ENCODE data around the gene BACH2.

Gene BACH2

DNA sequence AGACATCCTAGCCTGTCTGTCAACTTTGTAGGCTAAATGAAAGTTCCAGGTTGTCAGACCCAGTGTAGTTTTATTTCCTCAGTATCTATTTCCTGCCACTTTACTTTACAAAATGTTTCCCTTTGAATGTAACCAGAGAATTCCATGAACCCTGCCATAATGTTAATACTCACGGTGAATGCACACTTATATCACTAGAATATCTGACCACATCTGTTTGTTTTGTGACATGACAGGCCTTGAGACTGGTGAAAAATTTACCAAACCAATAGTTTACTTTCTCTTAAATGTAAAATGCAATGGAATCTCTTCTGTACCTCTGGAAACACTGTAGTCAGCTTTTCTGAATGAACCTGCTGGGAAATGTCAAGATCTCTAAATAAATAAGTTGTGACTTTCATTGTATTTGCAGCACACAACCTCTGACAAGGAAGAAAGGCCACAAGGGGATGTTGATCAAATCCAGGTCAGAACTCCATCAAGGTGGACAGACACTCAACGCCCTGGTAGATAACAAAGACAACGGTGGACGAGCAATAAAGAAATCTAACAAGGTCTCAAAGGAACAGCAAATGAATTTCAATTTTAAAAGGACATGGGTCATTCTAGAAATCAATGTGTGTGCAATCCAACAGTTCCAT lies 59.2 kb downstream of the BACH2 start:
- no peak for DNase-seq

DNA sequence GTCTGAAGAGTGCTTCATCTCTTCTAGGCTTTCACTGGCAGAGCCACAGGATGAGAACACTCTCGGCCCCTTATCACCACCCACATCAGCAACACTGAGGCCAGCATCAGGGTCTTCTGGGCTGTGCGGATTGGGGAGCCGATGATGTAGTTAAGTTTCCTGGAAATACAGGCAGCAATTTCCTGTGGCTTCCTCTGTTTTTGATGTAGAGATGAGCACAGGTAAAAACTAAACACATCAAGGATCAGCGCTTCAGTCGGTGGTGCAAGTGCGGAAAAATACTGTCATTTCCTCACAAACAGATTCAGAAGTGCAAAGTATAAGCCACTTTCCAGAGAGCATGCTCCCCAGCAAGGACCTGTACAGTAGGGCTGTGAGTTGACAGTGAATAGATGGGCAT lies 62.6 kb downstream of the BACH2 start:
- DNase-seq, result no peak

DNA sequence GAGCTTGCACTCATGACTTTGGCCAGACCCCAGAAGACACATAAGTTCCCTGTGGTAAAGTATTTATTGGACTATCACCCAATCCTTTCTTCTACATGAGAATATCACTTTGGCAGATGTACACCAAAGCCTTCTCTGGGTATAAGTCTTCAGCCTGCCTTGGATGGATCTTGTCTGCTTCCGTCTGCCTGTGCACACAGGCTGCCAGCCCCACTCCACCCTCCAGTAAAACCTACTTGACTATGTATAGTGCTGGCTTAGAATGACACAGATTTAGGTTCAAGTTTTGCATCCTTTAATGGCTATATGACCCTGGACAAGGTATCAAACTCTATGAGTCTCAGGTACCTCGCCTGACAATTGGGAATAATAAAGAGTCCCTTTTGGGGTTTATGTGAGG lies 63.4 kb downstream of the BACH2 start:
- no peak for DNase-seq

DNA sequence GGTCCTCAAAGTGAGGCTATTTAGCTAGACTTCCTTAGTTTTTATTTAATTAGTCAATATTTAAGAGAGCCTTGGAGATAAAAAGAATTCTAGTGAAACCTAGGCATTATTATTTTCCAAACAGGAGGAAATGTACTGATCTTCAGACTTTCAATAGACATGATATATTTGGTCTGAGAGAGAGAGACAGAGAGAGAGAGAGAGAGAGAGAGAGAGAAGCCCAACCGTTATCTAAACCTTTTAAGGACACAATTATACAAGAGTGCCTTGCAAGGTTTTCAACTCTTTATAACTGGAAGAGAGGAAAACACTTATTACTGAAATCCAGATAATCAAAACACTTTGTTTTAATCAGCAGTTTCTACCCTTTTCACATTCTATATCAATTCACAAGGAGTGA lies 64.8 kb downstream of the BACH2 start:
- no peak for DNase-seq

DNA sequence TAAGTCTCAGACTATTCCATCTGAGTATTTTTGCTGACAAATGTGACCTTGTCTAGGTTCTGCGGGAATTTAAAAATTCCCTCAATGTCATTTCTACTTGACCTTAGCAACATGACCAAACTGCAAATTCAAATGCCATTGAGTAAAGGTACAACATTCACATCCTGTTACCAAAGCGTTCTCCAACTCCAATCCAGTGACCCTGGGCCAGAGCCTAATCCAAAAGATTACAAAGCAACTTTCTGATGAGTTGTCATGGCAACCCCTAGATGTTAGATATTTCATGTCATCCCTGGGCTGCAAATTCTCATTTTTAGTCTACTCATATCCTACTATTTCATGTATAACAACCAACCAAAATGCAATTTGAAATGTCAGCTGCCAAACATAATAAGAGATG lies 65.3 kb downstream of the BACH2 start:
- DNase-seq, result no peak

DNA sequence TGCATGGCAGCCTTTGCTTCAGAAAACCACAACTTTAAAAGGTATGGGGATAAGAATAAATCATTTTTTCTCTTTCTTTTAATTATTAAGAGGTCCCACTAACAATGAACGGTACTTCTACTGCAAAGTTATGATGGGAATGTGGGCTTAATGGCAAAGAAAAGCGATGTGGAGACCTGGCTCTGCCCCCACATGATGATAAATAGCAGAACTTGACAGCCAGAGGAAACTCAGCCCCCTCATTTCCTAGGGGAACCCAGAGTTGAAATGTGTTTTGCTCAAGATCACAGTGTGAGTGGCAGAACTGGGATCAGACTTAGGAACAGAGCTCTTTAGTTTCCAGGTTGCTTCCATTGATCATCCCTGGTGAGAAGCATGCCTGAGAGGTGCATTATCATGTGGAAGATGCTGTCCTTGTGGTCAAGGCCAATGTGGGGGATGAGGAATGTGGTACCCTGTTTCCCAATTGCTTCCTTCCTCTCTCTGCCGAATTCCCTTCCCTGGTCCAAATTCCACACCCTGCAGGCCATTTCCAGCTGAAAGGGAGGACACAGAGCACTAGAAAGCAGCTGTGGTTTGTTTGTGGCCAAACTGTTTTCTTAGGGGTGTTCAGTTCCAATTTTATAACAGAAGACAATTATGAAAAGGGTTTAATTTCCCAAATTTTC lies 66.0 kb downstream of the BACH2 start:
- DNase-seq, result no peak

DNA sequence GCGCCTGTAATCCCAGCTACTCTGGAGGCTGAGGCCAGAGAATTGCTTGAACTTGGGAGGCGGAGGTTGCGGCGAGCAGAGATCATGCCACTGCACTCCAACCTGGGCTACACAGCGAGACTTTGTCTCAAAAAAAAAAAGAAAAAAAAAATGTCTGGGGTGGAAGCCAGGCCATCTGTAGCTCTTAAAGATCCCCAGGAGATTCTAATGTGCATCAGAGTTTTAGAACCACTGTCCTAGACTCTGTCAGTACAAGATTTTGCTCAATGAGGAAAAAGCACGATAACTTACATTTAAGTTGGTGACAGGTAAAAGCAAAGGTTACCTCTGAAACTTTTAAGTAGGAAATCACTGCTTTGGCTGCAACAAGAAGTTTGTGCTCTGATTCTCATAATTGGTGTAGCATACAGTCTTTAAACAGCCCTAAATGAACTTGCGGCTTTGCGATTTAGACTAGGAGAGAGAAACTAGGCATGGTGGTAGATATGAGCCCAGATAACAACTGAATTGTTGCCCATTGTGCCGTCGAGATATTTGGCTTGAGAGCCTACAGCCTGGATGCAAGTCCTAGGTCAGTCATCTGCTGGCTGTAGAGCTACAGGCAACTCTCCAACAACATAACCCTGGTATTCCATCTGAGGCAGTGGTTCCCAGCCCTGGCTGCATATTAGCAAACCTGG lies 67.2 kb downstream of the BACH2 start:
- no peak for DNase-seq

DNA sequence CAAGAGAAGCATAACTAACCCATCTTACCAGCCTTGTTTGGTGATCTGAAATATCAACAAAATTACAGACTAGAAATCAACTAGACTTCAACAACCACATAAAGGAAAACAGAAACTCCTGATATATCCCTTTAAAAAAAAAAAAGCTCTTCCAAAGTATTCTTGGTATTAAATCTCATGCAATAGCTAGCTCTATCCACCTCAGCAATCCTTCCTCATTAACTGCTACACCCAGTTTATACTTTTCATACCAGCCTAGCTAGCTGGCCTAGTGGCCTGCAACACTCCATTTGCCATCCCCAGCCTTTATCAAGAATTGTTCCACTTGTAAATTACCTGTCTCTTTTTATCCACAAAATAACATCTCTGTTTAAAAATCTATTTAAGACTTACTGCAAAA lies 69.0 kb downstream of the BACH2 start:
- DNase-seq, result no peak

DNA sequence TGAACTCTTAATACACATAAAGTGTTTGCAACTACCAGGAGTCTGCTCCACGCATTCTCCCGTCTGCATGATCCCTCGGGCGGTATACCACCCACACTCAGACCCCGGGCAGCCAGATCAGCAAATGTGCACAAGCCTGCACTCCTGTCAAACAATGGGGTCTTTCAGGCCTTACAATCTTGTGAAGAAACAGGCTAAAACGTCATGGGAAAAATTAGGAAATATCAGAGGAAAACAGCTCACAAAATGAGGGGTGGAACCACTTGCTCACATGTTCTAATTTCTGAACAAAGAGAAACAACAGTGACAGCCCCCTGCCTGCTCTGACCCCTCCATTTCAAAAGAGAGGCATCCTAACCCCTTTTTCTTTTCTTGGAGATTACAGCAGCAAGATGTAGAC lies 69.4 kb downstream of the BACH2 start:
- no peak for DNase-seq

DNA sequence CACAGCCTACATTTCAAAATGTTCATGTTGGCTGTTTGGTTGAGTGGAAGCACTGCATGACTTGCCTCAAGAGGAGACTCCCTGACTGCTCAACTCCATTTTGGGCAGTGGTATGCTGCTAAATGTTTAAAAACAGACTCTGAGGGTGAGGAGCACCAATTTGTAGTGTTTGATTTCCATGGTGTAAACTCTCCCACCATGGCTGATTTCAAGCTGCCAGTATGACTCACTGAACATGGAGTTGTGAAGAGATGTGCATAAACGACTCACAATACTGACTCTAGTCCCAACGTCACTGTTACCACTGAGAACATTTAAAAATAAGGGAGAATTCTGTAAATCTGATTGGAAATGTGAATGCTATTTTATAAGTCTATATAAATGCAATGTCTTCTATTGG lies 70.4 kb downstream of the BACH2 start:
- DNase-seq, result no peak

DNA sequence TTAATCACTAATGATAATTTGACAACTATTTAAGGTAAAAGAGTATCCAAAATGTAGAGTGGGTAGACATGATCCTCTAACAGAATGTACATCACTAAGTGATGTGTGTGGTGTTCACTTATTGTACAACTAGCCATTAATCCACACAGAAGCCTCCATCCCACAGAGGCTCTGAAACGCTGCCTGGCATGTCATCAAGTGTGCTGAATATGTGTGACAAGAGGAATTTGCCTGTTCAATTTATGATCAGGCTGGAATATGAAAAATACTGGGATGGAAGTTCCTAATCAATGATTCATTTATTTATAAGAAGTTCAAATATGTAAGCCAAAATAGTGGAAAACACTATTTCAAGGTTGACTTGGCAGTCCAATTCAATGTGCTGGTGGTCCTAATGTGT lies 72.4 kb downstream of the BACH2 start:
- no peak for DNase-seq

DNA sequence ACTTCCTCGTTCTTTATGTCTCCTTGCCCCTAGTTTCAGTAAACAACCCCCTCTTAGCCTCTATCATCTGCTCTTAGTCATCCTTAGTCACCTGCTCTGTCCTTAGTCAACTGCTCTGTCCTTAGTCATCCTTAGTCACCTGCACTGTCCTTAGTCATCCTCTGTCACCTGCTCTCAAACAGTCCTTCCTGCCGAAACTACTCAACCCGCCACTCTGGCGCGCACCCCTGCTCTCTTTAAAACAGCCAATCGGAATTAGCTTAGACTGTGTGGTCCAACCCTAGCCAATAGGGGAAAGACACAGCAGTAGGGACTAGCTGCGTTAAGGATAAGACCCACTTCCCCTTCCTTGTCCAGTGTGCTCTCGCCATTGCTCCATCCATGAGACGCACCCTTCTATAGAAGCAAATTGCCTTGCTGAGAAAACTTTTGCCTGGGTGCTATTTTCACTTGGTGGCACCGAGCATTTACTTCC lies 73.9 kb downstream of the BACH2 start:
- no peak for DNase-seq

DNA sequence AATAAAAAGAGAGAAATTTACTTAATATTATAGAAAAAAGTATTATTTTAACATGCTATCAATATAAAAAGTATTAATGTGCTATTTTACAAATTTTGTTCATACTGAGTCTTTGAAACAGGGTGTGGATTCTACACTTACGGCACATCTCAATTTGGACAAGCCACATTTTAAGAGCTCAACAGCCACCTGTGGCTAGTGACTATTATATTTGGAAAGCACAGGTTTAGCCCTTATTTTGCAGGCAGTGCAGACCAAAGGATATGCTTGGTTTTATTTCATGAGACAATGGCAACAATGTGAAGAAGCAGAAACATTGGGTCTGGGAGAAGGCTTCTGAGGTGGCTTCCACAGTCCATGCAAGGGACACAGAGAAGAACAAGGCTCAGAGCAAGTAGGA lies 74.6 kb downstream of the BACH2 start:
- DNase-seq, result no peak

DNA sequence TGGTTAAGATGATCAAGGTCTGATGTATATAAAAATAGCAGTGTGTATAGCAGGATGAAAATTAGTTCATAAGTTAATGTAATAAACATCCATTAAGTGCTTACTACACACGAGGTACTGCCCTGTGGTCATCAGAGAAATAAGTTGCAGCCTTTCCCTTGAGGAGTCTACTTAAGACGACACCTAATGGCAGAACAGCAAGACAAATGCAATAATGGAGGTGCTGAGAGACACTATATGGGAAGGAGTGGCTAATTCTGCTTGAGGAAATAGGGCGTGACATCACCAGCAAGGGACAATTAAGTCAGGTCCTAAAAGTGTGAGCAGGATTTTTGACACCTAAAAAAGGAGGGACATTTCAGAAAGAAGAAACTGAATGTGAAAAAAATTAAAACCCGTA lies 75.2 kb downstream of the BACH2 start:
- DNase-seq, result no peak

DNA sequence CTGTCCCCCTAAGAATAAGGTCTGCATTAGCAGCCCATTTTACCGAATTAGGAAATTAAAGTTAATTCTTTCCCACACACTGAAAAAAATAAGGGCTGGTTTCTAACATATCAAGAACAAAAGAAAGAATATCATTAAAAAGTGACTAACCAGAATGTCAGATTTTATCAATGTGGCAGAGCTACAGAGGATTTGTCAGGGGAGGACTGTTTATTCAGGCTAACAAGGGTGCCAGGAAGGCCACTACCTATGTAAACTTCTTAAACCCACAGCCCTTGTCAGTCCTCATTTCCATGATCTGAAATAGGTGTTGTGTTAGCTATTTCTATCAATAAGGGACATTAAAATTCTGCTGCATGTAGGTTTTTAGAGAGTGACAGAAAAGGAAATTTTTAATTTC lies 76.4 kb downstream of the BACH2 start:
- DNase-seq, result no peak

DNA sequence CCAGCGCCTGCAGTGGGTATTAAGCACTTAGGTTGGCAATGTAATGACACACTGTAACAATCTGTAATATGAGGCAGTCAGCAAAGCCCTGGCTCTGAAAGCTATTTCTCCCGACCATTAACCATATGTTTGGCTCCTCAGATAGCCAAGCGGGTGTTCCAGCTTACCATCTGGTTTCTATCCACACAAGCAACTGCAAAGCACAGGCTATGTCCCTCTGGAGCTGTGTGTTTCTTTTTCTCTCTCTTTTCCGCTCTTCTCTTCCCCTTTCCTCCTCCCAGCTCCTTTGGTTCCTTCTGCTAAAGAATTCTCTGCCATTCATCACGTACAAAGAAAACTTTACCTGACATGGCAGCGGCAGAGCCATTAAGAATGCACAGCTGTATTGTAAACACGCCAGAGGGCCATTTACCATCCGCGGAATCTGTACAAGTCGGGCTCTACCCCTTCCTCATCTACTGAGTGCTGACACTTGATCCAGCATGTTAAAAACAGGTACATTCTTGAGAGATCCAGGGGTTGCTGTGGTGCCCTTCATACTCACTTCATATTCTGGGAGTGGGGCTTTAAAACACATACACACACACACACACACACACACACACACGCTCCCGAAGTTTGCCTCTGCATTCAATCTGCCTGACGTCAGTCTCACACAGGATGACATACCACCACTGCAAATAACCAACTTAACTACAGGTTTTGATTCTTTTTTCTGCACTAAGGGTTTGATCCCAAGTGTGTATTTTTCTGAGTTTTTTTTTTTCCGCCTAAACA lies 77.2 kb downstream of the BACH2 start:
- peak; percentile 88 to 95 for DNase-seq

DNA sequence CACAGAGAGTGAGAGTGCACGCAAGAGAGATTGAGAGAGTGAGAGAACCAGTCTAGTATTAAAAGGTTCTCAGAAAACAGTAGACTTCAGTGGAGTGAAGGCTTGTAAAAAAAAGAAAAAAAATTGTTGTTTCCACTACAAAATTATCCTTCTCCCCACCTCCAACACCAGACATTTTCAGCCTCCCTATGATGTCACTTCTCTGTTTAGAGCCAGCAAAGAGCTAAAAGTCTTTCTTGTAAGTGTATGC lies 77.8 kb downstream of the BACH2 start:
- DNase-seq, result no peak

DNA sequence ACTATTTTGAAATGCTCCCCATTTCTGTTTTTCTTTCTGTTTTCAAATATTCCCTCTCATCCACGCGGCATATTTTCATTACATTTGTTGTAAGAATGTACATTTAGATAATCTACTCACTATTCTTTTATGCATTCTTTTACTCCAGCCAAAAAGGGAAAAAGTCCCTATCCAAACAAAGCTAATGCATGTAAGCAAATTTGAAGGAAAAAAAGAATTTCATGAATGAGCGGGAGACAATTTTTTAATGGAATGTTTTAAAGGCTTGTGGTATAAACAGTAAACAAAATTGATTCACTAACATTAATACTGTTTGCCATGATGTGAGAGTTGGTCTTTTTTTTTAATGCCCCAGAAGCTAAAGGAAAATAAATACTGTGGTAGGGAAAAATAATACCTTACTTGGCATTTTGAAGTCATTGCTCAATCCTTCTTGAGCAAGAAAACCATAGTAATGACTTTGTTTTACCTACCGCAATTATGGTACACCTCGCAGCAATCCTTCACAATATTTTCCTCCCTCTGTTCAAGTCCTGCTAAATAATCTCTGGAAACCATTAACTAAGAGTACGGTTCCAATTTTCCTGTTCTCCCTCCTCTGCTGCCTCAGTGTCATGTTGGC lies 79.0 kb downstream of the BACH2 start:
- DNase-seq, result no peak

DNA sequence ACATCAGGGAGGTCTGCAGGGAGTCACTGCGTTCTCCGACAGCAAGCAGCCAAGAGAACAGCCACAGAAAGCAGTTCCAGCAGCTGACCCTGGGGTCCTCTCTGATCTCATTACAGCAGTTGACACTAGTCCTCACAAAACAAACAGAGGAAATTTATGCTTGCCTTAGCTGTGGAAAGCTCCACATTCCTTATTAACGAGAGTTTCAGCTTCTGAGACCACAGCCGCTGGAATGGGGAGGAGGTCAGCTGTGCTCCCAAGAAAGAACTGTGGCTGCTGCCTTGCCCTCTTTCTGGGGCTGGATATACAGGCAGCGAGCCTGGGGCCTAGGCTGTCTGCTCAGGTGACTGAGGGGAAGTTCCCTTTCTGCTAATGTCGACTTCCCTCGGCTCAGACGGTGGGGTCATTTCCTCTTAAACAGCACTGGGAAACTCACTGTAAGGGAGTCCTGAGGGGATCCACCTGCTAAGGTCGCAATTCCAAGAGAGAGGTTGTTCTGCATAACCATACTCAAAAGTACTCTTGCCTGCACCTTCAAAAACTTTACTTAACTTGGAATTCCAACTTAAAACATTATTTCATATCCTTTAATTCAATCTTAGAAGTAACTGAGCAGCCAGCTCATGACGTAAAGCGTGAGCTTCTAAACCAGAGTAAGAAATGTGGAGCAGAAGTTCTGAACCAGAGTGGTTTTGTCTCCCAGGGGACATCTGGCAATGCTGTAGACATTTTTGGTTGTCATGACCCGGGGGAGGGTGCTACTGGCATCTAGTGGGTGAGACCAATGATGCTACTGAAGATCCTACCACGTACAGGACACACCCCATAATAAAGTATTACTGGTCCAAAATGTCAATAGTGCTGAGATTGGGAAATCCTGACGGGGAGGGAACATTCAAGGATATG lies 80.3 kb downstream of the BACH2 start:
- no peak for DNase-seq

DNA sequence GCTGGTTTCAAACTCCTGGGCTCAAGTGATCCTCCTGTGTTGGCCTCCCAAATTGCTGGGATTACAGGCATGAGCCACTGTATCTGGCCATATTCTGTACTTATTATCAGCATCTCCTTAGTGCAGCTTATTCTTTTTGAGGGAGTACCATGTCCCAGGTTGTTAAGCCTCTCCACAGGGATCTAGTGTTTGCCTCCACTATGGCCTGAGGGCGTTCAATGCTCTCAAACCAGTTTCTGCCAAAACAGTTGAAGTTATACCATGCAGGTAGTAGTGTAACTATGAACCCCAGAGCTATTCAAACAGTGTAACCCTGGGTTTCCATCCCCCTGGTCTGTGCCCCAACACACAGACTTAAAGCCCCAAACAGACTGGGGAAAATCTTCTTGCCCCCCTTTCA lies 81.7 kb downstream of the BACH2 start:
- no peak for DNase-seq

DNA sequence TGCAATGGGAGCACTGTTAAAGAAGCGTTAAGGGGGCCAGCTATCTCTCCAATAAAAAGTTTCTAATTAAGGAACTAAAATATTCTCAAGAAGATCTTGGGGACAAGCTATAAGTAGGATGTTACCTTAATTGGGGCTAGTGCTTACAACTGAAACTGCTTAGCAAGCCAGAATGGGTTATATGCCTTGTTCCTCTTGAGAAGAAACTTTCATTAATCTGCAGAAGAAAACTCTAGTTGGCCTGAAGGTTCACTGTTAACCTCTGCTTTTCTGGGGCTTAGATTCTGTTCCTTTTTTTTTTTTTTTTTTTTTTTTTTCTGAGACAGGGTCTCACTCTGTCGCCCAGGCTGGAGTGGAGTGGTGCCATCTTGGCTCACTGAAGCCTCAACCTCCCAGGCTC lies 82.2 kb downstream of the BACH2 start:
- no peak for DNase-seq

DNA sequence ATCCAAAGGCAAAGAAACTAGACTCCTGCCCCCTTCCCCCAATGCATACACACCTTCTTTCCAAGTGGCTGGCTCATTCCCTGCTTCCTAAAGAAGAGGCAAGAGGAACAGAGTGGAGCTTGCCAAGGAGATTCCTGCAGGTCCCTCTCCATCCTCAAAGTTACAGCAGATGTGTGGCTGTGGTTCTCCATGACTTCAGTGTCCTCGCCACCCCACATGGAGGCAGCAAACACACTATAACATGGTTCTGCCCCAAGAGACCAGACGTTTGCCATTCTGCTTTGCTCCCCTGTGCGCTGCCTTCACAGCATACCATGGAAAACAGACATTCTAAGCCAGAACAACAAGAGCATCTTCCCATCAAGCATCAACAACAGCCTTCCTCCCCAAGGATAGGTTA lies 84.4 kb downstream of the BACH2 start:
- DNase-seq, result no peak
